Fibroblast of the aortic adventitia (primary cell): ENCODE measurements around the gene HOXD12. TPM values are rescaled to one million over a fixed set of nuclear protein-coding genes. Genes with fewer than 3 reads are reported as not detected.

Experiments
- DNase-seq: peaks from one replicate; pipeline ENCODE4 v3.0.0-alpha.2; 2010; ENCODE audit warnings: low read depth
- H3K4me3 ChIP-seq: 2 replicates; pipeline ENCODE4 v1.5.1; 2011; ENCODE audit warnings: low read depth, mild to moderate bottlenecking, control low read depth, low read length, moderate library complexity
- total RNA-seq: library from RNA; depleted of rRNA; stranded (reverse); fragments of >200 nt; gene quantifications from 2 replicates; pipeline ENCODE4 v1.2.3, GENCODE V29; 2012; ENCODE audit warnings: low replicate concordance
- TF ChIP-seq, protein P1 (sequence below): IDR thresholded peaks from 2 replicates; pipeline ENCODE4 v1.5.1; 2011; ENCODE audit warnings: mild to moderate bottlenecking, low read length, control low read depth, inconsistent platforms; ENCODE audit not compliant: insufficient read depth

HOXD12 gene
- total RNA-seq, 1 donor, result not detected

DNA sequence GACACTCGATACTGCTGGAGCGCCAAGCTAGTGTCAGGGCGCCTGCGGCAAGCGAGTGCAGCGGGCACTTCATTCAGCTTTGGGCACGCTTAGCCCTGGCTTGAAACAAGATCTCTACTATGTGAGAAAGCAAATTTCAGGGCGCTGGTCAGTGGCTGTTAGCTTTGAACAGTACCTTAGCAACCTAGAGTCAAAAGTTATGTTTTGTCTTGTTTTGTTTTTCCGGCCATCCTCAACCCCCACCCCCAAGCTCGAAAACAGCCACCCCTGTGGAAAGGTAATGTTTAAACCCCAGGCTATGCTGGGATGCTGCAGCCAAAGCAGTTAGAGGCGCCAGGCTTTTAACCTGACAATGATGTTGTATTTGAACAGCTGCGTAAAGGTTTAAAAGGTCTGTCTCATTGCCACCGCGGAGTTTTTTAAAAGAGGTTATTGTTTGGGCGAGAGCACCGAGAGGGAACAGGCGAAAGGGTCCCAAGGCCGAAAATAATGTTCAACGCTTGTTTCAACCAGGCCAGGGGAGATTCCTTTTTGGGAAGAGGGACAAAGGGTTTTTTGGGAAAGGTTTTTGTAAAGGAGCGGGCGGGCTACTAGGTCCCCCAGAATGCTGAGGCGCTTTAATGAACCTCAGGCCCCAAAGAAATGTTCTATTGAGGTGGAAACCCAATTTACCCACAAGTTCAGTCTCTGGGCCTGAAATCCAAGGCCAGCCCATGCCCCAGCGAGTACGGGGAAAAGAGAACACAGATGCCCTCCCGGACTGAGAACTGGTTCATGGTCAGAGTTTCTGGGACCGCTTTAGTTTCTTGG is 14.7 kb downstream of the HOXD12 start:
- TF ChIP-seq, protein P1, sequence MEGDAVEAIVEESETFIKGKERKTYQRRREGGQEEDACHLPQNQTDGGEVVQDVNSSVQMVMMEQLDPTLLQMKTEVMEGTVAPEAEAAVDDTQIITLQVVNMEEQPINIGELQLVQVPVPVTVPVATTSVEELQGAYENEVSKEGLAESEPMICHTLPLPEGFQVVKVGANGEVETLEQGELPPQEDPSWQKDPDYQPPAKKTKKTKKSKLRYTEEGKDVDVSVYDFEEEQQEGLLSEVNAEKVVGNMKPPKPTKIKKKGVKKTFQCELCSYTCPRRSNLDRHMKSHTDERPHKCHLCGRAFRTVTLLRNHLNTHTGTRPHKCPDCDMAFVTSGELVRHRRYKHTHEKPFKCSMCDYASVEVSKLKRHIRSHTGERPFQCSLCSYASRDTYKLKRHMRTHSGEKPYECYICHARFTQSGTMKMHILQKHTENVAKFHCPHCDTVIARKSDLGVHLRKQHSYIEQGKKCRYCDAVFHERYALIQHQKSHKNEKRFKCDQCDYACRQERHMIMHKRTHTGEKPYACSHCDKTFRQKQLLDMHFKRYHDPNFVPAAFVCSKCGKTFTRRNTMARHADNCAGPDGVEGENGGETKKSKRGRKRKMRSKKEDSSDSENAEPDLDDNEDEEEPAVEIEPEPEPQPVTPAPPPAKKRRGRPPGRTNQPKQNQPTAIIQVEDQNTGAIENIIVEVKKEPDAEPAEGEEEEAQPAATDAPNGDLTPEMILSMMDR, result no peak
- DNase-seq, result no peak
- H3K4me3 ChIP-seq, result no peak overlapping the region

DNA sequence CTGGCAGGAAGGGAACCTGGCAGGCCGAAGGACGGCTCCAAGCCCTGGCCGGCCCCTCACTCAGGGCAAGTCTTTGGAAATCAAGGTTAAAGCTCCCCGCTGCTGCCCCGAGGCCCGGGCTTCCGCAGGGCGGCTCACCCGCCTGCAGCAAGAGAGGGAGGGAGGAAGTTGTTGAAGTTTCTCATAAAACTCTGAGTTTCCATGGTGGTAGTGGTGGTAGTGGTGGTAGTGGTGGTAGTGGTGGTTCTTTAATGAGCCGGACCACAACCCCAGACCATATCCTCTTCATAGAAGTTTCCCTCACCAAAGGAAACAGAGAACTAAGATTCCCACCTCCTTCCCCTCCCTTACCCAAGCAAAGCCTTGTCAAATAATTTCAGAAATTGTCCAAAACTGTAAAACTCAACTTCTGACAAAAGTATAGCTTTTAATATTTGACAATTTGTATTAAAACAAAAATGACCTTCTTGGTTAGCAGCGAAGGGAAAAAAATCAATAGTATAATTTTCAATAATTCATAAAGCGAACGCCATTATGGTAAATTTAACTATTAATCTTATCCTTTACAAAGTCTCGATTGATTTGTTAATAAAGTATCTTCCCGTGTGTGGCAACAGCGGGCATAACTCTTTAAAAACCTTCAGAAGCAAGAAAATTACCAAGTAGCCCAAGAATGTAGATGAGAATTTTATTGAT is 15.5 kb downstream of the HOXD12 start:
- no peak overlapping the region for H3K4me3 ChIP-seq
- TF ChIP-seq, protein P1, result no peak
- DNase-seq, result no peak

DNA sequence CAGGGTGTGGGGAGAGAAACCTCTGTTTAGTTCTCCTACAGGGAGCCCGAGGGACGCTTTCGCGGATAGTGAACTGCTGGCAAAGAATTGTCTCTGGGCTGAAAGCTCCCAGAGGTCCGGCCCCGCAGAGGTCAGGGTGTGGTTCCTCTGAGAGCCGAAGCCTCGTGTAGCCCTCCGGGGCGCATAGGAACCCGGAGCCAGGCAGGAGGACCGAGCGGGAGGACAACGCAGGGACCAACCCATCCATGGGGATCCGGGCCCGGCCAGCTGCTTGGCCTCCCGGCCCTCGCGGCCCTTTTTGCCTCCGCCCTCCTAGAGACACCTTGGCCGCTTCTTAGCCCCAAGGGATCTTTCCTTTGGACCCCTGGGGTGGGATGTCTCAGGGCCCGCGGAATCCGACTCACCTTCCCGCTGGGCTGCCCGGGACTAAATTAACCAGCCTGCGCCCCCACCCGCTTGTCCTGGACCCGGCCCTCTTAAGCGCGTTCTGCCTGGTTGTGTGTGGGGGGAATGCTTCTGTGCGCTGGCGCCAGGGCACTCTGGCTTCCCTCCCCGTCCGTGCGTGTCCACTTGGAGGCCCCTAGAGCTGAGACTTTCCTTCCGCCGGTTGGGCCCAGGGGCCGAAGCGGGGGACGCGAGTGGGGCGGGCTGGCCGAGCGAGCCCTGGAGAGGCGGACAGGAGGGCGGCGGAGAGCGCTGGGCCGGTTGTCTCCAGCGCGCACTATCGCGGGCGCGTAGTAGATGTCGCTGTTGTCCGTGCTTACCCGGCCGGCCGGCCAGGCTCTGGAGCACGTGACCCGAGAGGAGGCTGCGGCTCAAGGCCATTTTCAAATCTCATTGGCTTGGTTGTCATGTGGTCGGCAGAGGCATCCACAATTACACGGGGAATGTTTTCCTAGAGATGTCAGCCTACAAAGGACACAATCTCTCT is 16.6 kb downstream of the HOXD12 start, which contains the start of gene HOXD10:
HOXD10 (plus strand) TSS at position 896 of the 931 bp plus-strand sequence. CDS start 56 bp downstream, outside the sequence.
- TF ChIP-seq, protein P1, result no peak
- H3K4me3 ChIP-seq, result no peak within 1 kb of the TSS
- DNase-seq, result no peak

DNA sequence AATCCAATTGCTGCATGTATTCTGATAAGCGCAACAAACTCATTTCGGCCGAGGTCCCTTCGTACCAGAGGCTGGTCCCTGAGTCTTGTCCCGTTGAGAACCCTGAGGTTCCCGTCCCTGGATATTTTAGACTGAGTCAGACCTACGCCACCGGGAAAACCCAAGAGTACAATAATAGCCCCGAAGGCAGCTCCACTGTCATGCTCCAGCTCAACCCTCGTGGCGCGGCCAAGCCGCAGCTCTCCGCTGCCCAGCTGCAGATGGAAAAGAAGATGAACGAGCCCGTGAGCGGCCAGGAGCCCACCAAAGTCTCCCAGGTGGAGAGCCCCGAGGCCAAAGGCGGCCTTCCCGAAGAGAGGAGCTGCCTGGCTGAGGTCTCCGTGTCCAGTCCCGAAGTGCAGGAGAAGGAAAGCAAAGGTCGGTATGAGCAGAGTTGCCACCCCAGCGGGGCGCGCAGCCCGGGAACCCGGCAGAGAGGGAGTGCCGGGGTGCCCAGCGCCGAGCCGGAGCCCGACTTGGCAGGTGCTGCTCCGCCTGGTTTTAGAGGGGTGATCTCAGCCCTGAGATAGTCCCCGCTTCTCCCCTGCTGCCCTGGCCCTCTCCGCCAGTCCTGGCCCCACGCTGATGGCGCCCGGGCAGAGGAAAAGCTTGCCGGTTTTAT is 17.7 kb downstream of the HOXD12 start:
- H3K4me3 ChIP-seq, result no peak overlapping the region
- TF ChIP-seq, protein P1, result no peak
- DNase-seq, result no peak

DNA sequence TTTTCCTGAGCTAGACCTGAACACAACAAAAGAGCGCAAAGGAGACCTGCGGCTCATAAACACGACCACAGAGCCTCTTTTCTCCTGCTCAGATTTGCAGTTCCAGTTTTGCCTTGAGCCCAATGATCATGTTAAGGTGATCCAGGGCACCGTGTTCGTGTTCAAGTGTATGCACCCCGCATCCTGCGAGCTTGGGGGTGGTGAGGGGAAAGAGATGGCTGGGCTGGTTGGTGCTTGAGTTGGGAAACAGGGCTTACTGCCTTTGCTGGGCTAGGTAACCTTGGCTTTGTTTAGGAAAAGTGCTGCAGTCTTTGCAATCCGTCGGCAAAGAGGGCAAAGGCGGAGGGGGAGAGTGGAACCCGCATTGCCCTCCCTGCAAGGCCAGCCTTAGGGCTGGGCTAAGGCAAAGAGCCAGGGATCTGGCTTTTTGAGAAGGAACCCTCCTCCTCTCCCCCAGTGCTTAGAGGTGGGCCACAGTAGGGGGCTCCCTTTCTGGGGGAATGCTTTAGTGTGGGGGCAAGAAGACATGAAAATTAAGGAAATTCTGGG is 18.3 kb downstream of the HOXD12 start:
- no peak for DNase-seq
- TF ChIP-seq, protein P1, result no peak
- no peak overlapping the region for H3K4me3 ChIP-seq
